ENCODE results near the gene MIA2.

DNA sequence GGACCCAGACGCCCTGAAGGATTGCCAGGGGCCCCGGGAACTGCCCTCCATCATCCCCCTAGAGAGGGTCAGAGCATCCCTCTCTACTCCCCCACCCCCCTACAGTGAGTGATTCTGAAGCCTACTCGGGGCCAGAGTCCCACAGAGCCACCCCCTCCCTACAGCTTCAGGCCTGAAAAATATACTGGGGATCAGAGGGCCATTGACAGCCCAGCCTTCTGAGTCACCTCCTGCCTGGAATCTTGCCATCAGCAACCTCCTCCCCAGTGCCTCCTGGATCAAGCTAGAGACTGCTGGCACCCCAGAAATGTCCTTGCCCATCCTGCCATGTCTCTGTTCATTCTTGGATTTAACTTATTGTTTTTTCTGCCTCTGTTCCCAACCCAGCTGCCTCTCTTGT, 21.7 kb upstream of the MIA2 start:
- TF ChIP-seq, protein P1, sequence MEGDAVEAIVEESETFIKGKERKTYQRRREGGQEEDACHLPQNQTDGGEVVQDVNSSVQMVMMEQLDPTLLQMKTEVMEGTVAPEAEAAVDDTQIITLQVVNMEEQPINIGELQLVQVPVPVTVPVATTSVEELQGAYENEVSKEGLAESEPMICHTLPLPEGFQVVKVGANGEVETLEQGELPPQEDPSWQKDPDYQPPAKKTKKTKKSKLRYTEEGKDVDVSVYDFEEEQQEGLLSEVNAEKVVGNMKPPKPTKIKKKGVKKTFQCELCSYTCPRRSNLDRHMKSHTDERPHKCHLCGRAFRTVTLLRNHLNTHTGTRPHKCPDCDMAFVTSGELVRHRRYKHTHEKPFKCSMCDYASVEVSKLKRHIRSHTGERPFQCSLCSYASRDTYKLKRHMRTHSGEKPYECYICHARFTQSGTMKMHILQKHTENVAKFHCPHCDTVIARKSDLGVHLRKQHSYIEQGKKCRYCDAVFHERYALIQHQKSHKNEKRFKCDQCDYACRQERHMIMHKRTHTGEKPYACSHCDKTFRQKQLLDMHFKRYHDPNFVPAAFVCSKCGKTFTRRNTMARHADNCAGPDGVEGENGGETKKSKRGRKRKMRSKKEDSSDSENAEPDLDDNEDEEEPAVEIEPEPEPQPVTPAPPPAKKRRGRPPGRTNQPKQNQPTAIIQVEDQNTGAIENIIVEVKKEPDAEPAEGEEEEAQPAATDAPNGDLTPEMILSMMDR (conservative IDR thresholded peaks at IDR 0.05) = no peak
- no peak for TF ChIP-seq EZH2 (IDR thresholded peaks at IDR 0.05; ENCODE audit: low read depth)
